HepG2 (cell line): ENCODE results near the gene ZNF71. TPM values are rescaled to one million over a fixed set of nuclear protein-coding genes. Genes with fewer than 3 reads are reported as not detected.

ENCODE experiments used
- ERF ChIP-seq: IDR thresholded peaks from 2 replicates; pipeline ENCODE4 v1.6.1; 2018; ENCODE audit warnings: missing biosample characterization, missing genetic modification reagents
- FOXA1 ChIP-seq, 2 experiments: fragments of 450-650 bp in 1 of 2; sonication (generic) in 1 of 2; formaldehyde crosslinking in 1 of 2; IDR thresholded peaks; 2 replicates each; pipeline versions ENCODE4 v1.4.0 to v1.6.1; 2016 to 2020; ENCODE audit warnings: missing genetic modification reagents in 1 of 2
- IRF2 ChIP-seq: IDR thresholded peaks from 2 replicates; pipeline ENCODE4 v1.6.1; 2018; ENCODE audit warnings: missing genetic modification reagents, missing compliant biosample characterization
- MLLT10 ChIP-seq: sonication (generic); formaldehyde crosslinking; IDR thresholded peaks from 2 replicates; pipeline ENCODE4 v1.4.0; 2020; ENCODE audit warnings: missing genetic modification reagents
- PCBP1 ChIP-seq: fragments of 200-400 bp; formaldehyde crosslinking; IDR thresholded peaks from 2 replicates; pipeline ENCODE4 v1.6.1; 2017; ENCODE audit warnings: mild to moderate bottlenecking, low read depth, low read length, borderline replicate concordance
- REPIN1 ChIP-seq: sonication (generic); formaldehyde crosslinking; IDR thresholded peaks from 2 replicates; pipeline ENCODE4 v1.8.0; 2022; ENCODE audit warnings: missing genetic modification reagents, low read depth, mild to moderate bottlenecking, borderline replicate concordance
- RORA ChIP-seq: sonication (generic); formaldehyde crosslinking; IDR thresholded peaks from 2 replicates; pipeline ENCODE4 v1.5.0; 2020; ENCODE audit warnings: mild to moderate bottlenecking, missing genetic modification reagents, moderate library complexity
- SPEN ChIP-seq: sonication (generic); formaldehyde crosslinking; IDR thresholded peaks from 2 replicates; pipeline ENCODE4 v1.5.1; 2020; ENCODE audit warnings: low read depth, mild to moderate bottlenecking, missing genetic modification reagents
- U2AF1 ChIP-seq: fragments of 200-400 bp; formaldehyde crosslinking; optimal IDR thresholded peaks from 2 replicates; pipeline ENCODE3; 2017; ENCODE audit warnings: mild to moderate bottlenecking, low read depth, low read length
- ZBTB1 ChIP-seq: sonication (generic); formaldehyde crosslinking; IDR thresholded peaks from 2 replicates; pipeline ENCODE4 v1.4.0; 2020; ENCODE audit warnings: missing genetic modification reagents, borderline replicate concordance
- ZFP82 ChIP-seq: sonication (generic); formaldehyde crosslinking; IDR thresholded peaks from 2 replicates; pipeline ENCODE4 v1.5.1; 2020; ENCODE audit warnings: mild to moderate bottlenecking, missing genetic modification reagents, borderline replicate concordance
- ZNF616 ChIP-seq: sonication (generic); formaldehyde crosslinking; IDR thresholded peaks from 2 replicates; pipeline ENCODE4 v1.5.0; 2020; ENCODE audit warnings: low read depth, mild to moderate bottlenecking, missing genetic modification reagents
- ZNF747 ChIP-seq: sonication (generic); formaldehyde crosslinking; IDR thresholded peaks from 2 replicates; pipeline ENCODE4 v1.8.1; 2023; ENCODE audit warnings: missing genetic modification reagents, mild to moderate bottlenecking, borderline replicate concordance
- ZNF768 ChIP-seq: sonication (generic); formaldehyde crosslinking; IDR thresholded peaks from 2 replicates; pipeline ENCODE4 v1.4.0; 2020; ENCODE audit warnings: missing genetic modification reagents
- ZSCAN29 ChIP-seq: sonication (generic); formaldehyde crosslinking; conservative IDR thresholded peaks from 2 replicates; pipeline ENCODE4 v1.4.0; 2020; ENCODE audit warnings: mild to moderate bottlenecking, missing genetic modification reagents
- polyA plus RNA-seq, 8 experiments: library from polyadenylated mRNA; depleted of rRNA in 3 of 8; stranded (reverse) in 7 of 8; unstranded in 1 of 8; fragments of >200 nt; fragmentation: Illumina TruSeq in 4 of 8; extraction: Trizol in 4 of 8; gene quantifications; 2 replicates each; pipeline versions ENCODE4 v1.2.1 to v1.2.3, GENCODE V29; 2011 to 2016; ENCODE audit warnings: low read depth in 4 of 8, missing spikeins in 1 of 8, mixed read lengths in 1 of 8; ENCODE audit not compliant: insufficient read depth in 1 of 8
- total RNA-seq, 5 experiments: library from RNA; depleted of rRNA; stranded (reverse); fragments of >200 nt; fragmentation: Illumina TruSeq; extraction: Trizol; gene quantifications; 2 replicates each; pipeline ENCODE4 v1.2.3, GENCODE V29; 2016; ENCODE audit warnings: low read depth in 1 of 5
- TF ChIP-seq, protein P1 (sequence below), 2 experiments: sonication (generic) in 1 of 2; formaldehyde crosslinking in 1 of 2; IDR thresholded peaks; 2 replicates each; pipeline versions ENCODE4 v1.6.1 to v1.9.0; 2014 to 2022; ENCODE audit warnings: antibody characterized with exemption in 1 of 2, borderline replicate concordance in 1 of 2, inconsistent platforms in 1 of 2, low read depth in 1 of 2, missing genetic modification reagents in 1 of 2
- TF ChIP-seq, protein P2 (sequence below): sonication (generic); formaldehyde crosslinking; conservative IDR thresholded peaks from 2 replicates; pipeline ENCODE4 v1.8.0; 2022; ENCODE audit warnings: mild to moderate bottlenecking, moderate library complexity, missing genetic modification reagents
- TF ChIP-seq, protein P3 (sequence below): sonication (generic); formaldehyde crosslinking; IDR thresholded peaks from 2 replicates; pipeline ENCODE4 v1.5.0; 2020; ENCODE audit warnings: missing genetic modification reagents
- TF ChIP-seq, protein P4 (sequence below): IDR thresholded peaks from 2 replicates; pipeline ENCODE4 v1.6.1; 2016; ENCODE audit warnings: low read depth, control low read depth

The ZNF71 gene
- total and polyA plus RNA-seq, 2 of the 13 experiments (the other 11 are each of a cell fraction or from before 2014, with no cell fraction given), result 2.2 to 4.4 TPM

DNA sequence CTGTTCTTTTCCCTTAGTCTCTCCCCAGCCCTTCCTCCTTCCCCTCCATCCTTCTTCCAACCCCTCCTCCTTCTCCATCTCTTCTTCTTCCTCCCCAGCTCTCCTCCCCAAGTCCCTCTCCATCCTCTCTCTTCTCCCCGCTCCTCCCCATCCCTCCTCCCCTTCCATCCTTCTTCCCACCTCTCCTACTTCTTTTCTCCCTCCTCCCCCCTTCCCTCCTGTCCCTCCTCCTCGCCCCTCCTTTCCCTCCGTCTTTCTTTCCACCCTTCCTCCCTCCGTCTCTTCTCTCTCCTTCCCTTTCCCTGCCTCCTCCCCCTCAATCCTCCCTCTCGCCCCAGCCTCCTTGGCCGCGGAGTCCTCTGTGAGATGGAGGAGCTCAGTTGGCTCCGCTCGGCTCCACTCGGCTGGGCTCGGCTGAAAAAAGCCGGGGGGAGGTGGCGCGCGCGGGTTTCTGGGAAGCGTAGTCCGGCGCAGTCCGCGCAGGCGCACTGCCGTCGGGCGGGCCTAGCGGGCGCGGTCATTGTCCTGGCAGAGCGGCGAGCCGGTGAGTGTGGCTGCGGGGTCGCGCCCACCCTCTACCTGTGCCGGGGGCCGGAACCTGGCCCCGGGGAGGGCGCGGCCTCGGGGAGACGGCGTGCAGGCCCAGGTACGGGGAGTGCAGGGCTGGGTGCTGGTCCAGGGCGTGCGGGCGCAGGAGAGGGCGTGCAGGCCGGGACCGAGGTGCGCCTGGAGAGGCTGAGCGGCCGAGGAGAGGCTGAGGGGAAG lies at the start of gene ZNF71 (continued):
- TF ChIP-seq PCBP1 (peak; percentile 92; the same call in 1 of the 2 replicates), REPIN1 (CRISPR knock-in tag) (0 out of 2 replicates have a peak, but pooled peaks have one; percentile 60), U2AF1 (no peak), RORA (CRISPR knock-in tag) (no peak), ZSCAN29 (no peak), ERF (no peak), ZNF747 (no peak), IRF2 (CRISPR knock-in tag) (peak; percentile 69), SPEN (CRISPR knock-in tag) (peak; percentile 80; the same call in 1 of the 2 replicates), ZBTB1 (CRISPR knock-in tag) (no peak), ZNF768 (CRISPR knock-in tag) (peak; percentile 62), ZFP82 (CRISPR knock-in tag) (no peak), MLLT10 (no peak), FOXA1 (IDR thresholded peaks at IDR 0.05) (no peak), FOXA1 (CRISPR knock-in tag; IDR thresholded peaks at IDR 0.05) (no peak), ZNF616 (0 out of 2 replicates have a peak, but pooled peaks have one; percentile 52)
- TF ChIP-seq, protein P1, sequence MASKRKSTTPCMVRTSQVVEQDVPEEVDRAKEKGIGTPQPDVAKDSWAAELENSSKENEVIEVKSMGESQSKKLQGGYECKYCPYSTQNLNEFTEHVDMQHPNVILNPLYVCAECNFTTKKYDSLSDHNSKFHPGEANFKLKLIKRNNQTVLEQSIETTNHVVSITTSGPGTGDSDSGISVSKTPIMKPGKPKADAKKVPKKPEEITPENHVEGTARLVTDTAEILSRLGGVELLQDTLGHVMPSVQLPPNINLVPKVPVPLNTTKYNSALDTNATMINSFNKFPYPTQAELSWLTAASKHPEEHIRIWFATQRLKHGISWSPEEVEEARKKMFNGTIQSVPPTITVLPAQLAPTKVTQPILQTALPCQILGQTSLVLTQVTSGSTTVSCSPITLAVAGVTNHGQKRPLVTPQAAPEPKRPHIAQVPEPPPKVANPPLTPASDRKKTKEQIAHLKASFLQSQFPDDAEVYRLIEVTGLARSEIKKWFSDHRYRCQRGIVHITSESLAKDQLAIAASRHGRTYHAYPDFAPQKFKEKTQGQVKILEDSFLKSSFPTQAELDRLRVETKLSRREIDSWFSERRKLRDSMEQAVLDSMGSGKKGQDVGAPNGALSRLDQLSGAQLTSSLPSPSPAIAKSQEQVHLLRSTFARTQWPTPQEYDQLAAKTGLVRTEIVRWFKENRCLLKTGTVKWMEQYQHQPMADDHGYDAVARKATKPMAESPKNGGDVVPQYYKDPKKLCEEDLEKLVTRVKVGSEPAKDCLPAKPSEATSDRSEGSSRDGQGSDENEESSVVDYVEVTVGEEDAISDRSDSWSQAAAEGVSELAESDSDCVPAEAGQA (IDR thresholded peaks at IDR 0.05; ENCODE audit: low read depth), result no peak
- TF ChIP-seq, protein P1 (CRISPR knock-in tag; IDR thresholded peaks at IDR 0.05; ENCODE audit: borderline replicate concordance), result no peak
- TF ChIP-seq, protein P2, sequence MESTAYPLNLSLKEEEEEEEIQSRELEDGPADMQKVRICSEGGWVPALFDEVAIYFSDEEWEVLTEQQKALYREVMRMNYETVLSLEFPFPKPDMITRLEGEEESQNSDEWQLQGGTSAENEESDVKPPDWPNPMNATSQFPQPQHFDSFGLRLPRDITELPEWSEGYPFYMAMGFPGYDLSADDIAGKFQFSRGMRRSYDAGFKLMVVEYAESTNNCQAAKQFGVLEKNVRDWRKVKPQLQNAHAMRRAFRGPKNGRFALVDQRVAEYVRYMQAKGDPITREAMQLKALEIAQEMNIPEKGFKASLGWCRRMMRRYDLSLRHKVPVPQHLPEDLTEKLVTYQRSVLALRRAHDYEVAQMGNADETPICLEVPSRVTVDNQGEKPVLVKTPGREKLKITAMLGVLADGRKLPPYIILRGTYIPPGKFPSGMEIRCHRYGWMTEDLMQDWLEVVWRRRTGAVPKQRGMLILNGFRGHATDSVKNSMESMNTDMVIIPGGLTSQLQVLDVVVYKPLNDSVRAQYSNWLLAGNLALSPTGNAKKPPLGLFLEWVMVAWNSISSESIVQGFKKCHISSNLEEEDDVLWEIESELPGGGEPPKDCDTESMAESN (CRISPR knock-in tag), result peak; percentile 77
- TF ChIP-seq, protein P3, sequence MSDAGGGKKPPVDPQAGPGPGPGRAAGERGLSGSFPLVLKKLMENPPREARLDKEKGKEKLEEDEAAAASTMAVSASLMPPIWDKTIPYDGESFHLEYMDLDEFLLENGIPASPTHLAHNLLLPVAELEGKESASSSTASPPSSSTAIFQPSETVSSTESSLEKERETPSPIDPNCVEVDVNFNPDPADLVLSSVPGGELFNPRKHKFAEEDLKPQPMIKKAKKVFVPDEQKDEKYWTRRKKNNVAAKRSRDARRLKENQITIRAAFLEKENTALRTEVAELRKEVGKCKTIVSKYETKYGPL (CRISPR knock-in tag), result no peak
- TF ChIP-seq, protein P4, sequence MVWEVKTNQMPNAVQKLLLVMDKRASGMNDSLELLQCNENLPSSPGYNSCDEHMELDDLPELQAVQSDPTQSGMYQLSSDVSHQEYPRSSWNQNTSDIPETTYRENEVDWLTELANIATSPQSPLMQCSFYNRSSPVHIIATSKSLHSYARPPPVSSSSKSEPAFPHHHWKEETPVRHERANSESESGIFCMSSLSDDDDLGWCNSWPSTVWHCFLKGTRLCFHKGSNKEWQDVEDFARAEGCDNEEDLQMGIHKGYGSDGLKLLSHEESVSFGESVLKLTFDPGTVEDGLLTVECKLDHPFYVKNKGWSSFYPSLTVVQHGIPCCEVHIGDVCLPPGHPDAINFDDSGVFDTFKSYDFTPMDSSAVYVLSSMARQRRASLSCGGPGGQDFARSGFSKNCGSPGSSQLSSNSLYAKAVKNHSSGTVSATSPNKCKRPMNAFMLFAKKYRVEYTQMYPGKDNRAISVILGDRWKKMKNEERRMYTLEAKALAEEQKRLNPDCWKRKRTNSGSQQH (CRISPR knock-in tag), result no peak
